Smooth muscle cell (in vitro differentiated cells): ENCODE results near the gene TACR1. TPM values are rescaled to one million over a fixed set of nuclear protein-coding genes. Genes with fewer than 3 reads are reported as not detected.

Source experiments
- DNase-seq: peaks from one replicate; lab custom pipeline; 2025; ENCODE audit not compliant: unreplicated experiment; lab: John Stamatoyannopoulos, UW
- H2AFZ ChIP-seq: fragments of 200-600 bp; sonication (generic); 2 replicates; pipeline ENCODE4 v1.6.0; 2016; ENCODE audit warnings: antibody characterized with exemption, low read depth, mild to moderate bottlenecking
- H3F3A ChIP-seq: fragments of 200-600 bp; sonication (generic); 2 replicates; pipeline ENCODE4 v1.6.0; 2017; ENCODE audit warnings: antibody characterized with exemption, low read depth
- H3K27ac ChIP-seq: fragments of 200-600 bp; sonication (generic); 2 replicates; pipeline ENCODE4 v1.5.1; 2016; ENCODE audit warnings: low read depth, mild to moderate bottlenecking
- H3K27me3 ChIP-seq: fragments of 200-600 bp; sonication (generic); 2 replicates; pipeline ENCODE4 v1.6.1; 2016; ENCODE audit warnings: low read depth, mild to moderate bottlenecking
- H3K36me3 ChIP-seq: fragments of 200-600 bp; sonication (generic); 2 replicates; pipeline ENCODE4 v1.5.1; 2016; ENCODE audit warnings: low read depth
- H3K4me1 ChIP-seq: fragments of 200-600 bp; sonication (generic); 2 replicates; pipeline ENCODE4 v1.5.1; 2016; ENCODE audit warnings: low read depth
- H3K4me2 ChIP-seq: fragments of 200-600 bp; sonication (generic); 2 replicates; pipeline ENCODE4 v1.6.0; 2016; ENCODE audit warnings: mild to moderate bottlenecking
- H3K4me3 ChIP-seq: fragments of 200-600 bp; sonication (generic); 2 replicates; pipeline ENCODE4 v1.5.1; 2016; ENCODE audit warnings: mild to moderate bottlenecking
- H3K79me2 ChIP-seq: fragments of 200-600 bp; sonication (generic); 2 replicates; pipeline ENCODE4 v1.6.0; 2016; ENCODE audit warnings: low read depth, mild to moderate bottlenecking
- H3K9ac ChIP-seq: fragments of 200-600 bp; sonication (generic); 2 replicates; pipeline ENCODE4 v1.6.0; 2016; ENCODE audit warnings: low read depth
- H3K9me3 ChIP-seq: fragments of 200-600 bp; sonication (generic); replicated peaks from 2 replicates; pipeline ENCODE4 v1.5.1; 2016; ENCODE audit warnings: low read depth
- H4K20me1 ChIP-seq: fragments of 200-600 bp; sonication (generic); 2 replicates; pipeline ENCODE4 v1.6.0; 2016; ENCODE audit warnings: low read depth
- CTCF ChIP-seq: fragments of 200-600 bp; sonication (generic); IDR thresholded peaks from 2 replicates; pipeline ENCODE4 v1.5.1; 2017; ENCODE audit warnings: borderline replicate concordance, mild to moderate bottlenecking, antibody characterized with exemption; ENCODE audit not compliant: insufficient read depth, poor library complexity, severe bottlenecking
- WGBS: methylation state at CpG from one replicate; pipeline ENCODE4 v1.1.7; 2016; ENCODE audit warnings: low lambda C conversion rate; 5-methylcytosine and 5-hydroxymethylcytosine counted together
- polyA plus RNA-seq: library from polyadenylated mRNA; unstranded; fragments of >200 nt; fragmentation: Nextera tagmentation; extraction: Ambion mirVana; gene quantifications from 2 replicates; pipeline ENCODE4 v1.2.1, GENCODE V29; 2016
- total RNA-seq: library from RNA; depleted of rRNA; stranded (reverse); fragments of >200 nt; gene quantifications from 2 replicates; pipeline ENCODE4 v1.2.3, GENCODE V29; 2014

Gene TACR1
- total and polyA plus RNA-seq, 2 experiments from 2014 or later, result 0.93 to 4.5 TPM

- no peak overlapping the region for H2AFZ ChIP-seq
- no peak overlapping the region for H3K4me3 ChIP-seq
- DNase-seq, result no peak
- TF ChIP-seq CTCF, result no peak
- no peak overlapping the region for H3K27ac ChIP-seq
- H3F3A ChIP-seq, result no peaks in the 10 kb centered on the region
- no peaks in the 10 kb centered on the region for H3K36me3 ChIP-seq
- H3K27me3 ChIP-seq, result no peaks in the 10 kb centered on the region
- H4K20me1 ChIP-seq, result no peaks in the 10 kb centered on the region
- H3K9ac ChIP-seq, result no peak overlapping the region
- H3K4me2 ChIP-seq, result no peak overlapping the region
- H3K4me1 ChIP-seq, result no peaks in the 10 kb centered on the region
- H3K9me3 ChIP-seq, result no peaks in the 10 kb centered on the region
- H3K79me2 ChIP-seq, result no peaks in the 10 kb centered on the region
Measured at GRCh38 chr2:75006041-75006440, 193.3 kb downstream of the TACR1 start.

DNA sequence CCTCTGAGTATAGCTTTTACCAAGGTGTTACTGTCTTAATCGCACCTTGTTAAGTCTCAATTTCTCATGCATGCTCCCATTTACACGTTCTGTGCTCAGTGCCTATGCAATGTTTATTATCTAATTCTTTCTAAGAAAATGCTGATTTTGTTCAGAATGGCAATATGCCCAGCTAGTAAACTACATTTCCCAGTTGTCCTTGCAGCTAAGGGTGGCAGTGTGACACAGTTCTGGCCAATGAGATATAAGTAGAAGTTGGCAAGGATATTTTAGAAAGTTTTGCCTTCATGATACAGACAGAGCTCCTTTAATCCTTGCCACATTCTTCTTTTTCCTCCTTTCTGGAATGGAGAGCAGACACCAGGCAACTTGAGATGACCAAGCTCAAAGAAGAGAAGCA, 195.5 kb downstream of the TACR1 start:
- H3K9me3 ChIP-seq, result no peaks in the 10 kb centered on the region
- H2AFZ ChIP-seq, result no peak overlapping the region
- no peak for DNase-seq
- no peak overlapping the region for H3K4me2 ChIP-seq
- 68% methylated on average over 2 of the region's 2 CpGs for WGBS
- H4K20me1 ChIP-seq, result no peaks in the 10 kb centered on the region
- no peak overlapping the region for H3K4me3 ChIP-seq
- no peak for TF ChIP-seq CTCF
- H3K36me3 ChIP-seq, result no peaks in the 10 kb centered on the region
- no peaks in the 10 kb centered on the region for H3F3A ChIP-seq
- no peaks in the 10 kb centered on the region for H3K4me1 ChIP-seq
- no peaks in the 10 kb centered on the region for H3K79me2 ChIP-seq
- H3K27ac ChIP-seq, result no peak overlapping the region
- no peaks in the 10 kb centered on the region for H3K27me3 ChIP-seq
- no peak overlapping the region for H3K9ac ChIP-seq

DNA sequence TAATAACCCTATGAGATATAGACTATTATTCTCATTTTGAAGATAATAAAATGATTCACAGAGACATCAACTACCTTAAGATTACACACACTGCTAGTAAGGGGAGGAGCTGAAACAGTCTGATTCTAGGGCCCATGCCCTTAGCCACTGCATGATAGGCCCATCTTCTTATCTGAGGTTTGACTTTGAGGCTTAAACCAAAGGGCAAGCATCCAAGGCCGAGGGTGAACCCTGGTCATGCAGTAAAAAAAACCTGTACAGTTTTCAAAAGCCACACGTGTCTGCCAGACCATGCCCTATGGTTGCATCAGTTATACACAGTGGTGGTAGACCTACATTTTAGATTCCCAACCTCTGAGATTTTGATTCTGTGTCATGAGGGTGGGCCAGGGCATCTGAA, 196.0 kb downstream of the TACR1 start:
- H3K27ac ChIP-seq, result no peak overlapping the region
- H3K4me1 ChIP-seq, result no peaks in the 10 kb centered on the region
- no peaks in the 10 kb centered on the region for H3K27me3 ChIP-seq
- no peaks in the 10 kb centered on the region for H3K36me3 ChIP-seq
- no peak overlapping the region for H2AFZ ChIP-seq
- H3K9ac ChIP-seq, result no peak overlapping the region
- TF ChIP-seq CTCF, result no peak
- H4K20me1 ChIP-seq, result no peaks in the 10 kb centered on the region
- no peaks in the 10 kb centered on the region for H3F3A ChIP-seq
- H3K9me3 ChIP-seq, result no peaks in the 10 kb centered on the region
- H3K4me3 ChIP-seq, result no peak overlapping the region
- WGBS, result 59% methylated on average over 2 of the region's 2 CpGs
- H3K4me2 ChIP-seq, result no peak overlapping the region
- H3K79me2 ChIP-seq, result no peaks in the 10 kb centered on the region
- no peak for DNase-seq

- H4K20me1 ChIP-seq, result no peaks in the 10 kb centered on the region
- H3K4me1 ChIP-seq, result no peaks in the 10 kb centered on the region
- DNase-seq, result no peak
- no peaks in the 10 kb centered on the region for H3K36me3 ChIP-seq
- no peaks in the 10 kb centered on the region for H3K27me3 ChIP-seq
- H3K9ac ChIP-seq, result no peak overlapping the region
- TF ChIP-seq CTCF, result no peak
- H3K9me3 ChIP-seq, result no peaks in the 10 kb centered on the region
- H3K4me3 ChIP-seq, result no peak overlapping the region
- no peak overlapping the region for H2AFZ ChIP-seq
- WGBS, result 47% methylated on average over 3 of the region's 3 CpGs
- no peak overlapping the region for H3K27ac ChIP-seq
- H3K4me2 ChIP-seq, result peak overlapping the region; percentile 68
- H3K79me2 ChIP-seq, result no peaks in the 10 kb centered on the region
- no peaks in the 10 kb centered on the region for H3F3A ChIP-seq
Measured at GRCh38 chr2:75002007-75002406, 197.3 kb downstream of the TACR1 start.
